HG03039 (cell line): ENCODE data around the gene ADGRA1.

ENCODE experiments used
- ATAC-seq: cut with Tn5 transposase; IDR thresholded peaks from one replicate; pipeline ENCODE4 v1.9.1; 2021; ENCODE audit warnings: mild to moderate bottlenecking, moderate library complexity; ENCODE audit not compliant: unreplicated experiment

Gene ADGRA1

GRCh38 chr10:133093291-133093690 is 5.6 kb downstream of the ADGRA1 start:
- no peak for ATAC-seq

- no peak for ATAC-seq
Observed at GRCh38 chr10:133094286-133094685, 6.6 kb downstream of the ADGRA1 start.

GRCh38 chr10:133094866-133095265 is 7.1 kb downstream of the ADGRA1 start:
- no peak for ATAC-seq

GRCh38 chr10:133095586-133095985 is 7.9 kb downstream of the ADGRA1 start:
- no peak for ATAC-seq

- no peak for ATAC-seq
Observed at GRCh38 chr10:133096616-133097269, 9.0 kb downstream of the ADGRA1 start.

GRCh38 chr10:133097418-133097817 is 9.7 kb downstream of the ADGRA1 start:
- ATAC-seq = no peak

- no peak for ATAC-seq
Observed at GRCh38 chr10:133097961-133098360, 10.2 kb downstream of the ADGRA1 start.

GRCh38 chr10:133098426-133099124 is 10.9 kb downstream of the ADGRA1 start:
- no peak for ATAC-seq

- ATAC-seq = no peak
Observed at GRCh38 chr10:133099571-133099970, 11.8 kb downstream of the ADGRA1 start.

GRCh38 chr10:133100186-133100585 is 12.5 kb downstream of the ADGRA1 start:
- no peak for ATAC-seq

GRCh38 chr10:133100706-133101415 is 13.1 kb downstream of the ADGRA1 start:
- ATAC-seq = no peak

GRCh38 chr10:133101416-133101810 is 13.7 kb downstream of the ADGRA1 start:
- ATAC-seq = no peak

- ATAC-seq = no peak
Observed at GRCh38 chr10:133102415-133103095, 14.8 kb downstream of the ADGRA1 start.

GRCh38 chr10:133103311-133103910 is 15.7 kb downstream of the ADGRA1 start:
- ATAC-seq = no peak

- ATAC-seq = no peak
Observed at GRCh38 chr10:133104068-133104962, 16.6 kb downstream of the ADGRA1 start.

GRCh38 chr10:133104963-133105640 is 17.4 kb downstream of the ADGRA1 start:
- no peak for ATAC-seq

GRCh38 chr10:133105686-133106390 is 18.1 kb downstream of the ADGRA1 start:
- ATAC-seq = no peak

GRCh38 chr10:133106516-133106915 is 18.8 kb downstream of the ADGRA1 start:
- no peak for ATAC-seq

GRCh38 chr10:133107442-133107841 is 19.7 kb downstream of the ADGRA1 start:
- ATAC-seq = no peak
